ENCODE results near the gene C11orf16.

Gene C11orf16

DNA sequence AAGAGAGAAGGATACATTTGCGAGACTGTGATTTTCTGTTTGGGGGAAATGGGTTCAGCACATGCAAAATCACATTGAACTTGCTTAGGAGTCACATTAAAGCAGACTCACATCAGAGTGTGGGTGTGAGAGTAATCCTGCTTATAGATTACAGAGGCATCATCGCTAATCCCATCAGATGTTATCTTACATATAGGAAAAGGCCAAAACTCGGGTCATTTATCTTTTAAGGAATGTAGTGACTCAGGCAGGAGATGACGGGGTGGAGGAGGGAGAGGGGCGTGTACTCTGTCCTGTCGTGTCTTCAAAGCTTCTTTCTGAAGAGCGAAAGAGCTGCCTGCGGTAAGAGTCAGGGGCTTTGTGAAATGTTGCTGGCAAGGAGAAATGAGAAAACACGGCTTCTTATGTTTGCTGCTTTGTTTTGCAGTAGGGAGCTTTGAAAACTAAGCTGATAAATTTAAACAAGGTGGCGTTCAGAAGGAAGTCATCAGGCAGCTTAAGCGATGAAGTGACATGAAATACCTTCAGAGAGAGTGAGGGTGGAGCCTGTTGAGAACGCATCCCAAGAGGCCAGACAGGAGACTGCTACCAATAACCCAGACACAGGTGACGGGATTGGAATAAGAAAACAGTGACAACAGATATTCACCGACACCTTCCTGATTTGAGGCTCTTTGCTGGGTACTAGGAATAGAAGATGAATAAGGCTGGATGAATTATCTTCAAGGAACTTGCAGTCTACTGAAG, 2.2 kb upstream of the C11orf16 start:
- TF ChIP-seq, protein P1, sequence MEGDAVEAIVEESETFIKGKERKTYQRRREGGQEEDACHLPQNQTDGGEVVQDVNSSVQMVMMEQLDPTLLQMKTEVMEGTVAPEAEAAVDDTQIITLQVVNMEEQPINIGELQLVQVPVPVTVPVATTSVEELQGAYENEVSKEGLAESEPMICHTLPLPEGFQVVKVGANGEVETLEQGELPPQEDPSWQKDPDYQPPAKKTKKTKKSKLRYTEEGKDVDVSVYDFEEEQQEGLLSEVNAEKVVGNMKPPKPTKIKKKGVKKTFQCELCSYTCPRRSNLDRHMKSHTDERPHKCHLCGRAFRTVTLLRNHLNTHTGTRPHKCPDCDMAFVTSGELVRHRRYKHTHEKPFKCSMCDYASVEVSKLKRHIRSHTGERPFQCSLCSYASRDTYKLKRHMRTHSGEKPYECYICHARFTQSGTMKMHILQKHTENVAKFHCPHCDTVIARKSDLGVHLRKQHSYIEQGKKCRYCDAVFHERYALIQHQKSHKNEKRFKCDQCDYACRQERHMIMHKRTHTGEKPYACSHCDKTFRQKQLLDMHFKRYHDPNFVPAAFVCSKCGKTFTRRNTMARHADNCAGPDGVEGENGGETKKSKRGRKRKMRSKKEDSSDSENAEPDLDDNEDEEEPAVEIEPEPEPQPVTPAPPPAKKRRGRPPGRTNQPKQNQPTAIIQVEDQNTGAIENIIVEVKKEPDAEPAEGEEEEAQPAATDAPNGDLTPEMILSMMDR (IDR thresholded peaks at IDR 0.05; ENCODE audit: insufficient read depth, missing control alignments): no peak
- FAIRE-seq (peak; percentile 84), DNase-seq (ENCODE audit: insufficient read length, low spot score) (peak; percentile 56)

DNA sequence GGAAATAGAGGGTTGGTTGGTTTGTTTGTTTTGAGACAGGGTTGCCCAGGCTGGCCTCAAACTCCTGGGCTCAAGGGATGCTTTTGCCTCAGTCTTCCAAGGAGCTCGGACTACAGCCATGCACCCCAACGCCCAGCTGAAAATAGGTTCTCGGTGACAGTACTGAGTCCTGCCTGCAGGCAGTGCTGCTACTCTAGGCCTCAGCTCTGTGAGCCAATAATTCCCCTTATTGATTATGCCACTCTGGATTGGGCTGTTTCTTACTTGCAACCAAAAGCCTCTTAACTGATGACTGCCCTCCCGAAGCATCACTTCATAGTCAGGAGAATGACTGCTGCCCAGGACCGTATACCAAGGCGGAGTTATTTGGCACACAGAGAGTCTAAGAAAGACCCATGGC, 1.2 kb upstream of the C11orf16 start:
- DNase-seq (ENCODE audit: insufficient read length, low spot score) (no peak), FAIRE-seq (no peak)
- TF ChIP-seq, protein P1 (IDR thresholded peaks at IDR 0.05; ENCODE audit: insufficient read depth, missing control alignments): no peak

DNA sequence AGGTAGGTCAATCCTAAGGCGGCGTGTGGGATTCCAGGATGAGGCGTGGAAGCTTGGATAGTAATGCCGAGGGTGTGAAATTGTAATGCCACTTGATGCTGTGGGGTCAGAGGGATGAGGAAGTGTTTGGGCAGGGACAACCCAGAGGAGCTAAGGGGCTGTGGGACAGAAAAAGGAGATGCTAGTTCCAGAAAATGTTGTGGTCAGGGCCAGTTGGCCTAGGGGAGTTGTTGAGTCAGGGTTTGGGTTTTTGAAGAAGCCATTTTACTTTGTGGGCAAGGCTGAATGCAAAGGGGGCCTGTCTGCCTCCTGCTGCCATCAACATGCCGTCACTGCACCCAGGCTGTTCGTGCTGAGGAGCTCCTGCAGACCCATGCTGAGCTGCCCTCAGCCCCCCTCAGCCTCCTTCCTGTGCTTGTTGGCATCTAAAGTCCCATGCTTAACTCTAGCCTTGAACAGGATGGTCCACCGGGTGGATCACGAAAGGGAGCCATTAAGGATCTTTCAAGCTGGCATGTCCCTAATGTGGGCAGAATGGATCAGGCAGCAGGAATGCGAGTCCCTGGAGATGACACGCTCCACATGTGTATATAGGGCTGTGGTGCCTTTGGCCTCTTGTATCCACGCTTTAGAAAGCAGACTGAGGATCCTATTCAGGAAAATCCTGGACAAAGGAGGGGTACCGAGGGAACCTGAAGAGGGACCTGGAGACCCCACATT, 2.1 kb downstream of the C11orf16 start:
- no peak for FAIRE-seq
- no peak for DNase-seq (ENCODE audit: insufficient read length, low spot score)
- TF ChIP-seq, protein P1 (IDR thresholded peaks at IDR 0.05; ENCODE audit: insufficient read depth, missing control alignments): no peak

DNA sequence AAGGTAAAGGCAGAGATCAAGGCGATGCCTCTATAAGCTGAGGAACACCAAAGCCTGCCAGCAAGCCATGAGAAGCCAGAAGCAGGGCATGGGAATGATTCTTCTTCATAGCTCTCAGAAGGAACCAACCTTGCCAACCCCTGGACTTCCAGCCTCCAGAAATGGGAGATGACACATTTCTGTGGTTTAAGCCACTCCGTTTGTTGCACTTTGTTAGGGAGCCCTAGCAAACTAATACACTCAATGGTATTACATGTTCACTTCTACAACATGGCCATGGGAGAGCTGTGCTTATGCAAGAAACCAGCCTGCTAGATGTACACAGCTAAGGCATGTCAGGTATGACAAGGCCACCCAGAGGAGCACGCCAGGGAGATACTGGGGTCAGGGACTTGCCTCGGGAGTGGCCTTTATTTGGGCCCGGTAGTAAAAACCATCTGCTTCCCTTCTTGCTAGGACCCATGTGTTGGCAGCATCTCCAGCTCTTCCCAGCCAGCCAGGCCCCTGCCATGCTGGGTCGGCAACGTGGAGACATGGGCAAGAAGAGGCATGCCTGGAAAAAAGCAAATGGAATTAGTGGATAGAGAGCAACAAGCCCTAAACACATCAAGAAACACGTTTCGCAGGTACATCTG, 3.6 kb downstream of the C11orf16 start:
- TF ChIP-seq, protein P1 (IDR thresholded peaks at IDR 0.05; ENCODE audit: insufficient read depth, missing control alignments): no peak
- no peak for DNase-seq (ENCODE audit: insufficient read length, low spot score)

DNA sequence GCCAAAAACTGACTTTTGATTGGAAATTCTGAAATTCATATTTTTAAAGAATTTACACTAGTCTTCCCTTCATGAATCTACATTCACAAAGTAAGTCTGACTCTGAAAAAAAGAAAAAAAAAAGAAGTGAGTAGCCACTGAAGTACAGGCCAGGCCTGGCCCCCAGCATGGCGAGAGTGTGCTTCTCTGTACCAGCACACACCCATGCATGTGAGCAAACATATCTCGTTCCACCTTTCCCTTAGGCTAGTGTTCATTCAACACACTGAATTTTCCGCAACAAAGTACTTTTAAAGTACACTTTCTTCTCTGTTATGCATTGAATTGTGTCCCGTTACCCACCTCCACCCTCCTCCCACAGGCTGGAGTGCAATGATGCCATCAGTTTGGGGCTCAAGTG, 4.5 kb downstream of the C11orf16 start:
- DNase-seq (ENCODE audit: insufficient read length, low spot score) (no peak), FAIRE-seq (no peak)
- TF ChIP-seq, protein P1 (IDR thresholded peaks at IDR 0.05; ENCODE audit: insufficient read depth, missing control alignments): no peak

More for the DNA sequence above, 3.6 kb downstream of the C11orf16 start:
- no peak for FAIRE-seq

DNA sequence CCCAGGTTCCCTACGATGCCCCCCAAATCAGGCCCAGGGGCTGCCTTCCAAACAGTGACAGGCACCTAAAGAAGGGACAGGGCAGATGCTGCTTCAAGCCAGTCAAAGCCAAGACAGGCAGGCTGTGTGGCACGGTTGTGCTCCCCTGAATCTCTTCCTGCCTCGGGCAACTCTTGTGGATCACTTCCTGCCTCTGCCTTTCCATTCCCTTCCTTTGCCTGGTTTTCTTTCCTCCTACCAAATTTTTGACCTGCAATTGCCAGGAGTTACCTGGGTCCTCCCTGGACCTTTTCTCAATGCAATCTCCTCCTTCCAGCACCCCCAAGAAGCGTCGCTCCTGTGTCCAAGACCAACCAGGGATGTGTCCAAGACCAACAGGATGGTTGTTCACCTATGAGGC, 5.5 kb downstream of the C11orf16 start:
- DNase-seq (ENCODE audit: insufficient read length, low spot score) (no peak), FAIRE-seq (no peak)
- TF ChIP-seq, protein P1 (IDR thresholded peaks at IDR 0.05; ENCODE audit: insufficient read depth, missing control alignments): no peak

All from D721Med (cell line).